Putamen (tissue), 1 donor: ENCODE measurements around the gene SPINK4.

Experiments used
- DNase-seq: peaks from one replicate; pipeline ENCODE4 v3.0.0-alpha.2; 2016; ENCODE audit warnings: low spot score

SPINK4 gene

GRCh38 chr9:33257276-33257675 is 17.3 kb downstream of the SPINK4 start:
- DNase-seq: no peak

GRCh38 chr9:33260372-33260771 is 20.4 kb downstream of the SPINK4 start:
- no peak for DNase-seq

- peak; percentile 6 for DNase-seq
These were observed 23.4 kb downstream of the SPINK4 start for GRCh38 chr9:33263131-33264002.

- DNase-seq: peak; percentile 42
These were observed 24.1 kb downstream of the SPINK4 start for GRCh38 chr9:33264003-33264472.

- peak; percentile 100 for DNase-seq
These were observed 24.7 kb downstream of the SPINK4 start, which contains the start of the genes BAG1 and CHMP5 for GRCh38 chr9:33264473-33265177. Gene BAG1 (minus strand): TSS chr9:33264708. Gene CHMP5 (plus strand): TSS chr9:33265049. CDS start chr9:33265079, 30 bp downstream.

- no peak for DNase-seq
These were observed 25.4 kb downstream of the SPINK4 start for GRCh38 chr9:33265211-33265865.

GRCh38 chr9:33267151-33267767 is 27.3 kb downstream of the SPINK4 start:
- no peak for DNase-seq

GRCh38 chr9:33270146-33270545 is 30.2 kb downstream of the SPINK4 start:
- DNase-seq: no peak

- no peak for DNase-seq
These were observed 32.1 kb downstream of the SPINK4 start for GRCh38 chr9:33272061-33272460.

- no peak for DNase-seq
These were observed 33.5 kb downstream of the SPINK4 start for GRCh38 chr9:33273266-33273971.

- DNase-seq: no peak
These were observed 34.0 kb downstream of the SPINK4 start for GRCh38 chr9:33273972-33274328.

- DNase-seq: no peak
These were observed 37.5 kb downstream of the SPINK4 start for GRCh38 chr9:33277484-33277883.

GRCh38 chr9:33285502-33285901 is 45.5 kb downstream of the SPINK4 start:
- DNase-seq: no peak

- DNase-seq: peak; percentile 69
These were observed 47.1 kb downstream of the SPINK4 start for GRCh38 chr9:33287087-33287490.

- no peak for DNase-seq
These were observed 48.3 kb downstream of the SPINK4 start for GRCh38 chr9:33288235-33288634.

GRCh38 chr9:33288828-33289483 is 49.0 kb downstream of the SPINK4 start:
- DNase-seq: no peak

- no peak for DNase-seq
These were observed 49.5 kb downstream of the SPINK4 start for GRCh38 chr9:33289496-33289895.

GRCh38 chr9:33289936-33290246 is 49.9 kb downstream of the SPINK4 start:
- no peak for DNase-seq

GRCh38 chr9:33290247-33291030 is 50.5 kb downstream of the SPINK4 start, which contains the start of gene NFX1:
Gene NFX1 (plus strand): TSS chr9:33290516. CDS start chr9:33290573, 57 bp downstream.
- DNase-seq: peak; percentile 95

GRCh38 chr9:33291031-33291397 is 51.0 kb downstream of the SPINK4 start:
- no peak for DNase-seq
